ENCODE results near the gene ADGRB2.

ADGRB2 gene

DNA sequence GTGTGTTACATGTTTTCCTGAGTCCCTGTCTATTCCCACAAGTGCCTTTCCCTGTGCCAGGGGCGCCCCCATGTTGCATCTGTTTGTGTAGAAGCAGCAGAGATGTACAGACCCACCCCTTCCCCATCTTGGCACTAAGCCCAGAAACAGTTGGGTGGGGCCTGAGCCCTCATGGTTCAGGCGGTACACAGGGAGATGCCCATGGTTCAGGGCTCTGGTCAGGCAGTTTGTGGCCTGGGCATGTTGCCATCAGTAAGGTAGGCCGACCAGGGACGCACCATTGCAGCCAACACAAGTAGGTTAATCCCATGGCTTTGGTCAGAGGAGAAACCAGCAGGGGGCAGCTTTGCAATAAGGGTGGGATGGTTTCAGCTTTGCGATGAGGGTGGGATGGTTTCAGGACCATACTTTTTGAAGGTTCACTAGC lies 914 bp upstream of the ADGRB2 start:
- no peak for DNase-seq (ENCODE audit: low read depth, low spot score)

DNA sequence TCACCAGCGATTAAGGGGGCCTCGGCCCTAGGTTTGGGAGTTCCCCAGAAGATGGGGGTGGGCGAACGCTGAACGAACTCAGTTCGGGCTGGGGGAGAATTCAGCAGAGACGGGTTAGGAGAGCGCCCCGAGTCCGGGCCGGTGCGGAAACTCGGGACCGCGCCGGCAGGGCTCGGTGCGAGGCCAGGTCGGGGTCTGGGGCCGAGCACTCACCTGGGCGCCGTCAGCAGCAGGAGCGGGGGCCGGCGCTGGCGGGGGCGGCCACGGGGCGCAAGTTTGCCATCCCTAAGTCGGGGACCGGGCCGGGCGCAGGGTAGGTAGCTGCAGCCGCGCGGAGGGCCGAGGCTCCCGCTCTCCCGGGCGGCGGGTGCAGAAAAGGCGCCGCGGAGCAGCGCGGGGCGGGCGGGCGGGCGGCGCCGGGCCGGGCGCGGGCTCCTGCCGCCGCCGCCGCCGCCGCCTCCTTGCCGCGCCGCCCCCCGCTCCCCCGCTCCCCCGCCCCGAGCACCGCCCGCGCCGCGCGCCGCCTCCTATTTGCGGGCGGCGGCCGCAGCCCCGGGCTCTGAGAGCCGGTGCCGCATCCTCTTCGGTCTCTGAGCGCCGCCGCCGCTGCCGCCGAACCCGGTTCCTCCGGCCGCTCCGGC lies 349 bp downstream of the ADGRB2 start:
- no peak for DNase-seq (ENCODE audit: low read depth, low spot score)

DNA sequence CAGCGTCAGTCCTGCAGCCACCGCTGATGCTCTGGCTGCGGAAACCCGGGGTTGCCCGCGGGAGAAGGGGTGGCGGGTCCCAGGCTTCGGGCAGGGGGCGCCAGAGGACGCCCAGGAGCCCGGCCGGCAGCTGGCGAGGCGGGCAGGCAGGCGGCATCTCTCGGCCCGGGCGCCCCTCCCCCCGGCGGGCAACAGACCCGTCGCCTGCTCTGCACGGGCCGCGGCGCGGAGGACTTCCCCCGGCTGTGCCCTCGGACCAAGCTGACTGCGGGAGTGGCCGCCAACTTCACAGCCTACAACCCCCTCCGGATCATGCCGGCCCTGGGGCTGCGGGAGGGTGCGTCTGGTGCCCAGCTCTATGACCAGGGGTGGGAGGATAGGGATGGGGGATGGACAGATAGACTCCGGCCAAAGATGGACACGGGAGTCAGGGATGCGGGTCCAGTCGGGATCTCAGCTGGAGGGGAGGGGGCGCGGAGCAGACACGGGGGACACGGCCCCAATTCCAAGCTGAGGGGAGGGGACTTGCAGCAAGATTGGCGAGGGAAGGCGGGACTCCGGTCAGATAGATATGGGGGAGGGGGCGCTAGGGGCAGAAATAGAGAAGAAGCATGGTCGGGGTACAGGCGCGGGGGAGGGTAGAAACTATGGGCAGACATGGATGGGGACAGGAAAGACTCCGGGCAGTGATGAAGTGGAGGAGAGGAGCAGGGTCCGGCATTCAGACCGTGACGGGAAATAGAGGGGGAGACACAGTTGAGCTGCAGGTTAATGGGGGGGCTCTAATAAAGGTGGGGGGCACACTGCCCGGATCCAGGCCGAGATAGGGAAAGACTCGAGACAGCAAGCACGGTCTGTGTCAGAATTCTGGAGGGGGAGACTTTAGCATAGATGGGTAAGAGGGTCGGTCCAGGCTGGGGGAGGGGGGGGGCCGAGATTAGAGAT lies 1.1 kb downstream of the ADGRB2 start:
- no peak for DNase-seq (ENCODE audit: low read depth, low spot score)

DNA sequence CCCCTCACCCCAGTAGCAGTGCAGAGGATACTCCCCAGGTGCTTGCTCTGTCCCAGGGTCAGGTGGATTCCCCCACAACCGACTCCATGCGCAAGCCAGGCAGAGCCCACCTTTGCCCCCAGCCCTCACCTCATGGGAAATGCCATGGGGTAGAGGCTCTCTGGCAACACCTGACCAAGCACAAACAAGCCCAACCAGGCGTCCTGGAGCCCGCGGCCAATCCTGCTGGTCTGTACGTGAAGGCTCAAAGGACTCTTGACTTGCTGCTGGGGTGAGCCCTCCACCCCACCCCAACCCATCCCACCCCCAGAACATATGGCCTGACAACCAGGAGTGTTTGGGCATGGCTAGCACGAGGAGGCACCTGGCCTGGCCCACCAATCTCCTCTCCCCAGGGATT lies 1.8 kb downstream of the ADGRB2 start:
- no peak for DNase-seq (ENCODE audit: low read depth, low spot score)

DNA sequence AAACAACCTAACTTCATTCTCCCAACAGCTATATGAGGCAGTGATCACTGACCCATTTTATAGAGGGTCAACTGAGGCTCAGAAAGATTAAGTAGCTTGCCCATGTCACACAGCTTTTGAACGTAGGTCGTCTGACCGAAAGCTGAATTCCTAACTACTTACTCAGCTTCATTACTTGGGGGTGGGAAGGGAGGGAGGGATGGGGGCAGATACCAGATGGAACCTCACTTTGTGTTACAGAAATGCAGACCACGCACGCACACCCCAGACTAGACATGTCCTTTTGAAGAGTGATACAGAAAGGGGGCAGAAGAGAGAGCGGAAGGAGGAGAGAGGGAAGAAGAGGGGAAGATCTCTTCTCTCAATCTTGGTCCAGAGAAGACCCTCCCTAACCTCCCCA lies 2.3 kb downstream of the ADGRB2 start:
- DNase-seq (ENCODE audit: low read depth, low spot score) = no peak

DNA sequence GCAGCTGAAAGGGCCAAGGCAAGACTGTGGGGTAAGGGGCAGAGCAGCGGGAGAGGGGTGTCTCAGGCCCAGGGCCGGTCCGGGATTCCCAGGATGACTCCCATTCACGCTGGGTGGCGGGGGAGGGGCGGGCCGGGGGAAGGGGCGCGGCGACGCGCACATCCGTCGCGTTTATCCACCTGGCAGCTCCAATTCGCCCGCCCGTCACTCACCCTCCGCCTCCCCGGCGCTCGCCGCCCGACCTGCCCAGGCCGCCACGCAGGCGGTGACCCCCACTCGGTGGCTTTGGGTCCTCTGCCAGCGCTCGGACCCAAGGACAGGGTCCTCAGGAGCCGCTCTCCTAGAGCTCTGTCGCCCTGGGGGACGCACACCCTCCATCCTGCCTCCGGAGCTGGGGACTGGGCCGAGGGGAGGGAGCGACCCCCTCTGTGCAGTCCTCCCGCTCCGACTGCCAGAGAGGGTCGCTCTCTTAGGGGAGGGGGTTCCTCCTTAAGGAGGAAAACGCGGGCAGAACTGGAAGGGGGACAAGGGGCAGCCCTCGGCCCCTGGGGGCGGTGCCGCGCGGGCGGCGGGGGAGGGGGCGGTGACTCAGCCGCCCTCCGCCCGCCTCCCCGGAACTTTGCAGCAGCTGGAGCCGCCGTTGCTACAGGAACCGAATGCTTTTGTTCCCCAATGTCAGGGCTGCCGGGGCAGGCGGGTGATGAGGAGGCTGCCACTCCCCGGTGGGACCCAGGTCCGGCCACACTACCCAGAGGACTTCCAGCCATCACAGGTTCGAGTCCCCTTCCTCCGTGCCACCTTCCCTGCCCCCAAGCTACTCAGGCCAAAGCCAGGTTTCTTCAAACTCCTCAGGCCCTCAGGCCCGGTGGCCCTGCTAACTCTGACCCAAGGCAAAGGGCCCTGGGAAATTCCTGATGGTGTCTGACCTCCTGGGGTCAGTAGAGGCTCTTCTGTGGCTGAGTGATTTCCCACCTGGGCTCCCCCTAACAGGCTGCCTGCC lies 3.4 kb downstream of the ADGRB2 start:
- DNase-seq (ENCODE audit: low read depth, low spot score) = no peak

DNA sequence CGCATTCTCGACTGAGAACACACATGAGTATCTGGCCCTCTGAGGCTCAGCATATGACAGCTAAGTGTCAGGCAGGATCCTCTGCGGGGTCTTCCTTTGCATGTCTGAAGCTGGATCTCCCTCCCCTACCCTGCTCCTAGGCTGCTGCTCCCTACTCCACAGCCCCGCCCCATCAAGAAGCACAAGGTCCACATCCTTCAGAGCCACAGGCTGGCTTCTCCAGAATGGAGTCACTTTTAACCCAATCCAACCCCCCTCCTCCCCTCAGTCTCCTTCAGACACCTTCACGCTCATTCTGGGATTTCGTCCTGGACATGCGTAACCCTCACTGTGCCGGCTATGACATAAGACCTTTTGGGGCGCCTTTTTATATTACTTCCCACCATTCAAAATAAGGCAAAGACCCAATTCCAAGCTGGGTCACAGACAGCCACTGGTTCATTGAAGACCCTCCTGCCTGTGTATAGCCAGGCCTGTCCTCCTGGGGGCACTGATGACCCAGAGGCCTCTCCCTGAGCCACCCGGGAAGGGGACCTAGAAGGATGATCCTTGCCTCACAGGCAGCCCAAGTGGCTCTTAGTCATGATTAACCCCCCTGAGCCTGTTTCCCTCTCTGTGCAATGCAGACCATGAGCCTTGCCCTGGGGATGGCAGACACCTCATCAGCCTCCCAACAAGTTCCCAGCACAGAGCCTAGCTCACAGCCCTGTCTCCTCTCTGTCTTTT lies 4.7 kb downstream of the ADGRB2 start:
- DNase-seq (ENCODE audit: low read depth, low spot score) = no peak

DNA sequence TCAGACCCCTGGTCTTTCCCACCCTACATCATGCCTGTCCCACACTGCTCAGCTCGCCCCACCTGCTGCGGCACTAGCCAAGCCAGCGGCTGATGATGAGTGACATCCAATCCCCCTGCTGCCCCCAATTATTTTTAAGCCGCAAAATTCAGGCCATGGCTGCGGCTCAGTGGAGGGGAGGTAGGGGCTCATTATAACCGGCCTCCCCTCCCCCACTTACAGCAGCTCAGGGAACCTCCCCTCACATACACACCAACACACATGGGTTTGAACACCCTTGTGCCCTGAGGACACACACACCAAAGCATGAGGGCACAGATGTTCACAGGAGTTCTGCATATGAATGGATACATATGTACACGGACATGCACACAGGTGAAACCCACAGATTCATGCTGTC lies 5.3 kb downstream of the ADGRB2 start:
- DNase-seq (ENCODE audit: low read depth, low spot score) = no peak

DNA sequence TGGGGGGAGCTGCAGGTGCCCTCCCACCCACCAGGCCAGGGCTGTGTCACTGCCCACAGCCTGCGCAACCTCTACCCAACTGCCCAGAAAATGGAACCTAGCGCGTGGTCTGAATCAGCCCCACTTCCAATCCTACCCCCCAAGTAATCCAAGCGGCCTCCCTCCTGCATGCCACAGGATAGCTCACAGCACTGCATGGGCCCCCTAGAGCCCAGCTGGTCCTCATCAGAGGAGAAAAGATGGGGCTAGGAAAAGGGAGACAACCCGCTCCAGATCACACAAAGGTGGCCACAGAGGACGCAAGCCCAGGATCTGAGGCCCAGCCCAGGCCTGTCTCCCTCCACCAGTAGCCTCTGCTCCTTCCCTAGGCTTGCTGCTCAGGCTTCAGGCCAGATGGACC lies 6.2 kb downstream of the ADGRB2 start:
- DNase-seq (ENCODE audit: low read depth, low spot score) = no peak

DNA sequence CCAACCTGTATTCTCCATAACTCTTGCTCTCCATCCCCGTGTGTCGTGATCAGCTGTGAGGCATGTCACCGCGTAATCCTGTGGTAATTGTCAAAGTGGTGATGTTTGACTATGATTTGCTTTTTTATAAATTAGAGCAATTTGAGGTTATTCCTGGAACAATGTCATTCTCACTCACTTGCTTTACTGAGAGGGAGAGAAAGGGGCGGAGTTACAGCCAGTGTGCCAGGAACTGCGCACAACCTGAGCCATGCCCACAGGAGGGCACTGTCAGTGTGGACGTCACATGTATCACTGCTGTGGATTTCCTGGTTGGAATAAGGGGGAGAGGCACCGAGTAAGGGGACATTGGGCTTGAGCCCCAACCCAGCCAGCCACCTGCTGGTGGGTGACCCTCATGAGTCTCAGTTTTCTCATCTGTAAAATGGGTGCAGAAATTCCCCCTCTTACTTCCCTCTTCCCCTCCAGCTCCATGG lies 6.9 kb downstream of the ADGRB2 start:
- no peak for DNase-seq (ENCODE audit: low read depth, low spot score)

DNA sequence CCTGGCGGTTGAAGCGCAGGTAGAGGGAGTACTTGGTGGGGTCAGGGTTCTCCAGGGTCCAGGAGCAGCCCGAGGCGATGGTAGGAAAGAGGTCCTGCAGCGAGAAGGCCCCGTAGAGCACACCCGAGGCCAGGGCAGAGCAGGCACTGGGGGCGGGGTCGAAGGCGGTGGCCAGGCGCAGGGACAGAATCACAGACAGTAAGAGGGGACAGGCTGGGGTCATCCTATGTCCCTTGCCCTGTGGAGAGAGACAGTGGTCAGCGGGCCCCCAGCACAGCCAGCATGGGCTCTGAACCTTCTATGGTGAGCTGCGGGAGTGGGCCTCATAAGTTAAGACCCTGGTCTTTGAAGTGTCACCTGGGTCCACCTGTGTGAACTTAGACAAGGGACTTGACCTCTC lies 7.6 kb downstream of the ADGRB2 start:
- no peak for DNase-seq (ENCODE audit: low read depth, low spot score)

DNA sequence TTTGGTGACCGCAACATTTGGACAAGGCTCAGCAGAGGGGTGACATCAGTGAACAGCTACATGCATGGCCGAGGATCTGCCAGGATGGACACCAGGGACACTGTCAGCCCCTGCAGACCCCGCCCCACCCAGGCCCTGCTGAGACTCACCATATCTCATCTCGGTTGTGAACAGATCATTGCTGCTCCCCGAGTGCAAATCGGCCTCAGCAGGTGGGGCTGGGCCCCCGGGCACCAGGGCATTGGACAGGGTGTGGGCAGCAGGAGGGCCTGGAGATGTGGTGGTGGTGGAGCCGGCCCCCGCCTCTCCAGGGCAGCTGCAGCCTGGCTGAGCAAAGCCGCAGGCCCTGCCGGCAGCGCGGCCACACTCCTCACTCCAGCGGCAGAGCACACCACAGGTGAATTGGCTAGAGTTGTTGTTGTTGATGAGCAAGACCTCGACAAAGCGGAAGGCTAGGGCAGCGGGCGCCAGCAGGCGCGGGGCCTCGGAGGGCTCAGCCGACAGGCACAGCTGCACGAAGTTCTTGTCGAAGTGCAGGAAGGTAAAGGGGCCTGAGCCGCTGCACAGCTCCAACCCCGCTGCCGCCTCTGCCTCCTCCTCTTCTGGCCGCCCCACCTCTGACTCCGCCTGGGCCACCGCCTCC lies 8.2 kb downstream of the ADGRB2 start:
- DNase-seq (ENCODE audit: low read depth, low spot score) = no peak

DNA sequence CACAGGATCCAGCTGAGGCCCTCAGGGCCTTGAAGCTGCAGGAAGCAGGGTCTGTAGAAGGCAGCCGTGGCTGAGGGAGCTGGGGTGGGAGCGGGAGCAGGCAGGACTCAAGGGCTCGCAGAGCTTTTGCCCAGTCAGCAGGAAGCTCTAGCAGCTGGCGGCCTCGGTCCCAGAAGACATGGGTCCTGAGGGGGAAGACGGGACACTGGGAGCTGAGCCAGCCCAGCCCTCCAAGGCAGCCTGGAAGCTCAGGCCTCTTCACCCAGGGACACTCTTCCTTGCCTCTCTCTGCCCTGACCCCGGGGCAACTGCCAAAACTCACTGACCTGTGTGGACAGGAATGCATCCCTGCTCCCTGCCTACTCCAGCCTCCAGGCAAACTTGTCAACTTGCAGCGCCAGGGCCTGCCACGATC lies 8.9 kb downstream of the ADGRB2 start:
- no peak for DNase-seq (ENCODE audit: low read depth, low spot score)

DNA sequence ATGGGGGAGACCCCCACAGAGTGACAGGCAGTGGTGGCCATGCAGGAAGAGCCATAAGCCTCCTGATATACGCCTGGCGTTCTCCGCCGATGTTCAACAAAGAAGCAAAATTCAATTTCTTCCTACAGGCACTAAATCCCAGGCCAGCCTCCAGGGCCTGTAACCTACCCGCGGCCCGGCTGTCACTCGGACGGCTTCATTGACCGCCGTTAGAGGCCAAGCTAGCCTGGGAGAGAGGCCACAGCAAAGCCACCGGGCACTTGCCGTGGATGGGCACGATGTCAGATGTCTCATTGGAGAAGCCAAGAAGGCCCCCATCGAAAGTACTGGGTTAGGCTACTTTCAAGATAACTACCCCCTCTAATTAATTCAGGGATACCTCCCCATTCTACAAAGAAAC lies 9.7 kb downstream of the ADGRB2 start:
- no peak for DNase-seq (ENCODE audit: low read depth, low spot score)

DNA sequence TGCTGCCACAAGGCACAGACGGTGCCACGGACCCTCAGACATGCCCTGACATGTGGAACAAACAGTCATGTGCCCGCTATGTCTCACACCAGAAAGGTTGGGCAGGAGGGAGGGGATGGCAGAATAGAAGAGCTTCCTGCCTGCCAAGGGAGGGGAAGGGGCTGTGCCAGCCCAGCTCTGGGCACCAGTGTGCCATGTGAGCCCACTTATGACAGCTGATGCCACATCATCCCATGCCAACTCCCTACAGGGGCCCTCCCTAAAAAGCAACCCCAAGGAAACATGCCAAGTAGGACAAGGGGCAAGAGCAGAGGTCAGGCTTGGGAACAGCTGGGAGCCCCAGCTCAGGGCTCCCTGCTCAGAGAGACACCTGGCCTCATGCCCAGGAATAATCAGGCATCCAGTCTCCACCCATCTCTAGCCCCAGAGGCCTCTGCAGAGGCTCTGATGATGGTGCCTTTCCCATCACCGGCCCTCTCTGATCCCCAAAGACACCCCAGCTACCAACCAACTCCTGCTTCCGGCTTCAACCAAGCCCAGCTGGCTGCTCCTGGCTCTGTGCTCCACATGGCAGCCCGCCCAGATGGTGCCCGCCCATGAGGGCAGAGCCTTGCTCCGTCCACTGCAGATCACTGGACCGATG lies 10.3 kb downstream of the ADGRB2 start:
- no peak for DNase-seq (ENCODE audit: low read depth, low spot score)

DNA sequence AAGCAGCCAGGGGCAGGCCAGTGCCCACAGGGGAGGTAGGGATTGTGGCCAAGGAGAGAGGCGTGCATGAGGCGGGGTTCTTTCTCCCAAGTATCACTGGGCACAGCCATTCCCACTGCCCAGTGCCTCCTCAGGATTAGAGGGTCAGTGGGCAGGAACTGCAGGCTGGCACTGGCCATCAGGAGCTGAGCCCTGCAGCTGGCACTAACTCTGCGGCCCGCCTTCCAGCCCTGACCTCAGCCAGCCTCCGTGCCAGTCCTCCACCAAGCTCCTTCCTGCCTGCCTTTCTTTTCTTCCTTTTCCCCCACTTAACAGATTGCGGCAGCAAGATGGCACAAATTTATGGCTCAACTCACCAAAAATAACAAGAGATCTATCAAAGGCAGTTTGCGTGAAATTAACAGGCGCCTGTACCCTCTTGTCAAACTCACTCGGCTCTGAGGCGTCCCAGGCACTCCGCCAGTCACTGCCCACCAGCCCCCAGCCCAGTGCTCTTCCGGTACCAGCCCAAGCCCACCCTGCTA lies 11.1 kb downstream of the ADGRB2 start:
- no peak for DNase-seq (ENCODE audit: low read depth, low spot score)

DNA sequence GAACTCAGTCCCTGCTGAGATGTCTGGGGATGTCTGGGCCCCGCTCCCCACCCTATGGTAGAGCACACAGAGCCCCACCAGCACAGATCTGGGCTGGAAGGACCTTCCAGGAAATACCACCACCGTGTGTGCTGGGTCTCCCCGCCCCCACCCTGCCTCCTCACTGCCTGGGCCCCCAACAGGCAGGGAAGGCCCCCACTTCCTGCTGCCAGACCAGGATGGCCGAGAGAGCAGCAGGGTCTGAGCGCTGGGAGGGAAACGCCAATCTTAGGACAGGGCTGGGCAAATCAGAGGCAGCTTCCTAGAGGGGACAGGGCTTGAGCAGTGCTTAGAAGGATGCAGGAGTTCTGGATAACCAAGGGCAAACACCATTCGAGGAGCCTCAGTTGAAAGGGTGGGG lies 11.9 kb downstream of the ADGRB2 start:
- DNase-seq (ENCODE audit: low read depth, low spot score) = no peak

DNA sequence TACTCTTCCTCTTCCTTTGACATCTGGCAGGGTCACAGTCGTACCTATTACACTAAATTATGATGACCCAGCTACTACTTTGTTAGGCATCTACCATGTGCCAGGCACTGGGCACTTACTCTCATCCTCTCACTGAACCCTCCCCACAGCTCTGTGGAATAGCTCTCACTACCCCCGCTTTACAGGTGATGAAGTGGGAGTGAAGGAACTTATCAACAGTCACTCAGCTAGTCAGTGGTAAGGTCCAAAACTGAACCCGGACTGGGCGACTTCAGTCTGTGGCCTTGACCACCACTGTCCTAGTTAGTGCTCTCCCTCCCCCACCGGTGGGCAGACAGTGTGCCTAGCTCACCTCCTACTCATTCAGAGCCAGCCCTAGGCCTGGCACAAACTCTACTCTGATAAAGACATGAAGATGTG lies 12.3 kb downstream of the ADGRB2 start:
- DNase-seq (ENCODE audit: low read depth, low spot score) = no peak

DNA sequence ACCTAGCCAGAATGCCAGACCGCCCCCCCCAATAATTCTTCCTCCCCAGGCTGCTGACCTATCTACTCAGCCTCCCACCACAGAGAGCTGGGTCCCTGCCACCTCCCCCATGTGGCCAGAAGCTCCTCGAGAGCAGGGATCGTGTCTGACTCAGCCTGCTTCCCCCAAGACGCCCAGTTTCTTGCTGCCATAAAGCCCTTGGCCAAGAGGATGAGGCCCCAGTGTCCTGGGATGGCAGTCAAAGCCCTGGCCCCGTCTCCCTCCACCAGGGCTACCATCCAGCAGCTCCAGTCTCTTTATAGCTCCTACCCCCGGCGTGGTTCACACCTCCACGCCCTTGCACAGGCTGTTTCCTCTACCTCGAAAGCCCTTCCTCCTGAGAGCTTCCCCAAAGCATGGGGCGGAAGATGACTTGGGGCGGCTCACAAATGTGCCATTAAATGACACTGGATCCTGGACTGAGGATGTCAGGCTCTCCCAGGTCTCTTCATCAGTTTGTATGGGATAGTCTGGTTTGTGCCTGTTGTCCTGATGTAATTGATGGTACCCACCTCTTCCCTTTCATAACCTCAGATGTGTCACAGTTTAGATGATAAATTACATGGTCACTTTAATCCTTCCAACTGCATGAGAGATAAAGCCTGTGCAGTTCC lies 13.2 kb downstream of the ADGRB2 start:
- no peak for DNase-seq (ENCODE audit: low read depth, low spot score)
